ENCODE results near the gene EPHA5. TPM values are rescaled to one million over a fixed set of nuclear protein-coding genes. Genes with fewer than 3 reads are reported as not detected.

EPHA5 gene
- total RNA-seq, 1 experiment from 2014 or later = not detected

DNA sequence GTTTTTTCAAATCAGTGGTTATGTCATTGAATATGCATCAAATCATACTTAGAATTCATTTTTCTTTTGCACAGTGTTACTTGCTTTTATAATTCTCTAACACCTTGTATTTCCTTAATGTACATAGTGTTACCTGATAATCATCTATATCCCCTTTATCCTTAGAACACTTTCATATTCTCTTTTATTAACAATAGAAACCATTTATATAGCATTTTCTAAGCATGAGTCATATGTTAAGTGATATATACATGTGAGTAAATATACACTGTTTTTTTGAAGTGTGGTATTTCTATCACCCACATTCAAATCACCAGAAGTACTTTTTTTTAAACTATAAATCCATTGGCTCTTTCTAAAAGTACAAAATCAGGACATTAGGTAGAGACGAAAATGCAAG is 15.3 kb downstream of the EPHA5 start:
- no peak overlapping the region for H2BK15ac ChIP-seq (ENCODE audit: low read depth, low read length)
- no peak overlapping the region for H2BK20ac ChIP-seq (ENCODE audit: low read depth, low read length, poor library complexity, severe bottlenecking)
- no peak overlapping the region for H2BK120ac ChIP-seq (ENCODE audit: low read depth, low read length, poor library complexity, severe bottlenecking)
- Mint-ChIP-seq H3K9me3 (no peaks in the 10 kb centered on the region), H3K4me1 (peaks cover 38 to 42% of the 10 kb centered on the region in 2 experiments), H3K27ac (no peak overlapping the region), H3K27me3 (ENCODE audit: low read depth) (no peaks in the 10 kb centered on the region), H3K4me3 (no peak overlapping the region), H3K36me3 (ENCODE audit: insufficient read depth in 1 of 3, low read depth in 3 of 3) (no peaks in the 10 kb centered on the region)
- no peaks in the 10 kb centered on the region for H3K79me1 ChIP-seq (ENCODE audit: insufficient read depth, low read depth, low read length, poor library complexity, severe bottlenecking)
- no peaks in the 10 kb centered on the region for H3K4me1 ChIP-seq (ENCODE audit: insufficient read depth, low read length)
- H2BK12ac ChIP-seq (ENCODE audit: insufficient read length, low read depth, low read length) = no peak overlapping the region
- WGBS (ENCODE audit: extremely low coverage, insufficient read length, low lambda C conversion rate) = no CpG with 5 or more reads among the region's 1 CpG
- H3K23me2 ChIP-seq (ENCODE audit: insufficient read length, low read depth, low read length, poor library complexity, severe bottlenecking) = no peaks in the 10 kb centered on the region
- no peak overlapping the region for H3K56ac ChIP-seq (ENCODE audit: insufficient read length, low read depth, low read length)
- no peak overlapping the region for H3K4me2 ChIP-seq (ENCODE audit: insufficient read depth, insufficient read length, low read length)
- H3K4ac ChIP-seq (ENCODE audit: low read depth, low read length) = no peak overlapping the region
- H4K20me1 ChIP-seq (ENCODE audit: control insufficient read depth, insufficient read depth, insufficient read length) = no peaks in the 10 kb centered on the region
- H4K91ac ChIP-seq (ENCODE audit: insufficient read length, low read depth, low read length) = no peak overlapping the region
- no peak overlapping the region for H3K23ac ChIP-seq (ENCODE audit: insufficient read length, low read depth, low read length)
- H3T11ph ChIP-seq (ENCODE audit: low read length) = no peak overlapping the region
- no peak overlapping the region for H2AK5ac ChIP-seq (ENCODE audit: insufficient read length, low read length)
- no peak overlapping the region for H3K27ac ChIP-seq (ENCODE audit: insufficient read length, low read depth, low read length)
- H3K27me3 ChIP-seq (ENCODE audit: insufficient read depth, low read length) = no peaks in the 10 kb centered on the region
- TF ChIP-seq, protein P1, sequence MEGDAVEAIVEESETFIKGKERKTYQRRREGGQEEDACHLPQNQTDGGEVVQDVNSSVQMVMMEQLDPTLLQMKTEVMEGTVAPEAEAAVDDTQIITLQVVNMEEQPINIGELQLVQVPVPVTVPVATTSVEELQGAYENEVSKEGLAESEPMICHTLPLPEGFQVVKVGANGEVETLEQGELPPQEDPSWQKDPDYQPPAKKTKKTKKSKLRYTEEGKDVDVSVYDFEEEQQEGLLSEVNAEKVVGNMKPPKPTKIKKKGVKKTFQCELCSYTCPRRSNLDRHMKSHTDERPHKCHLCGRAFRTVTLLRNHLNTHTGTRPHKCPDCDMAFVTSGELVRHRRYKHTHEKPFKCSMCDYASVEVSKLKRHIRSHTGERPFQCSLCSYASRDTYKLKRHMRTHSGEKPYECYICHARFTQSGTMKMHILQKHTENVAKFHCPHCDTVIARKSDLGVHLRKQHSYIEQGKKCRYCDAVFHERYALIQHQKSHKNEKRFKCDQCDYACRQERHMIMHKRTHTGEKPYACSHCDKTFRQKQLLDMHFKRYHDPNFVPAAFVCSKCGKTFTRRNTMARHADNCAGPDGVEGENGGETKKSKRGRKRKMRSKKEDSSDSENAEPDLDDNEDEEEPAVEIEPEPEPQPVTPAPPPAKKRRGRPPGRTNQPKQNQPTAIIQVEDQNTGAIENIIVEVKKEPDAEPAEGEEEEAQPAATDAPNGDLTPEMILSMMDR (conservative IDR thresholded peaks at IDR 0.05) = no peak
- H4K5ac ChIP-seq (ENCODE audit: insufficient read length, low read depth, low read length) = no peak overlapping the region
- H3K9me3 ChIP-seq (ENCODE audit: control insufficient read depth, low read depth, low read length) = no peaks in the 10 kb centered on the region
- no peak overlapping the region for H3K9ac ChIP-seq (ENCODE audit: extremely low read depth, insufficient read length, low read length)
- no peak for DNase-seq
- no peak overlapping the region for H4K8ac ChIP-seq (replicated peaks; ENCODE audit: insufficient read length, low read depth, low read length)
- H3K18ac ChIP-seq (ENCODE audit: insufficient read length, low read depth, low read length) = no peak overlapping the region
- no peaks in the 10 kb centered on the region for H3K79me2 ChIP-seq (ENCODE audit: insufficient read depth, low read length)
- no peak overlapping the region for H2AFZ ChIP-seq (ENCODE audit: low read length)
- no peak overlapping the region for H2BK5ac ChIP-seq (ENCODE audit: insufficient read length, low read length)
- no peak overlapping the region for H3K14ac ChIP-seq (ENCODE audit: insufficient read depth, low read length)
